Endodermal cell (in vitro differentiated cells): ENCODE data around the gene C1GALT1. TPM values are rescaled to one million over a fixed set of nuclear protein-coding genes. Genes with fewer than 3 reads are reported as not detected.

Experiments
- DNase-seq: peaks from one replicate; pipeline ENCODE4 v3.0.0-alpha.2; 2017
- H3K27ac ChIP-seq: 2 replicates; pipeline ENCODE4 v1.5.1; 2013; ENCODE audit warnings: mild to moderate bottlenecking, low read depth, low read length, moderate library complexity
- H3K27me3 ChIP-seq: 2 replicates; pipeline ENCODE4 v1.6.1; 2013; ENCODE audit warnings: mild to moderate bottlenecking, low read length, moderate library complexity; ENCODE audit not compliant: insufficient read depth, control insufficient read depth, poor library complexity, severe bottlenecking
- H3K36me3 ChIP-seq: 2 replicates; pipeline ENCODE4 v1.7.0; 2013; ENCODE audit warnings: mild to moderate bottlenecking, low read length, moderate library complexity; ENCODE audit not compliant: control insufficient read depth, insufficient read depth
- H3K4me1 ChIP-seq: one replicate; pipeline ENCODE4 v1.7.0; 2013; ENCODE audit warnings: low read length; ENCODE audit not compliant: control insufficient read depth, insufficient read depth
- H3K4me3 ChIP-seq: 2 replicates; pipeline ENCODE4 v1.5.1; 2013; ENCODE audit warnings: mild to moderate bottlenecking, low read length, moderate library complexity
- H3K9ac ChIP-seq: 2 replicates; pipeline ENCODE4 v1.6.1; 2013; ENCODE audit warnings: mild to moderate bottlenecking, low read length, moderate library complexity; ENCODE audit not compliant: poor library complexity, severe bottlenecking; ENCODE audit errors: extremely low read depth
- H3K9me3 ChIP-seq: 2 replicates; pipeline ENCODE4 v1.6.1; 2013; ENCODE audit warnings: mild to moderate bottlenecking, low read length, moderate library complexity; ENCODE audit not compliant: control insufficient read depth
- H3K27ac Mint-ChIP-seq: 2 replicates; pipeline ENCODE4 v1.8.0; 2020; ENCODE audit warnings: mixed read lengths
- H3K27me3 Mint-ChIP-seq: 2 replicates; pipeline ENCODE4 v1.8.0; 2021; ENCODE audit warnings: mild to moderate bottlenecking, mixed read lengths; ENCODE audit not compliant: insufficient read depth
- H3K36me3 Mint-ChIP-seq: 2 replicates; pipeline ENCODE4 v1.8.0; 2020; ENCODE audit warnings: low read depth, mixed read lengths
- H3K4me1 Mint-ChIP-seq: 2 replicates; pipeline ENCODE4 v1.8.0; 2020; ENCODE audit warnings: mixed read lengths
- H3K4me3 Mint-ChIP-seq: 2 replicates; pipeline ENCODE4 v1.8.0; 2020; ENCODE audit warnings: mild to moderate bottlenecking, moderate library complexity, mixed read lengths
- H3K9me3 Mint-ChIP-seq: 2 replicates; pipeline ENCODE4 v1.8.0; 2020; ENCODE audit warnings: mild to moderate bottlenecking, mixed read lengths
- CTCF ChIP-seq: fragments of 200-600 bp; sonication (generic); conservative IDR thresholded peaks from 2 replicates; pipeline ENCODE4 v1.5.0; 2021; ENCODE audit warnings: antibody characterized with exemption, mild to moderate bottlenecking
- WGBS, 2 experiments: methylation state at CpG; one replicate each; pipeline versions ENCODE4 v1.1.5 to v1.1.7; 2013; ENCODE audit warnings: missing lambda C conversion rate in 2 of 2, mixed read lengths in 1 of 2; ENCODE audit not compliant: insufficient coverage in 1 of 2, insufficient read length in 1 of 2; 5-methylcytosine and 5-hydroxymethylcytosine counted together
- total RNA-seq, 2 donors: library from RNA; stranded (reverse); fragmentation: NEBNext Ultra II Directional in 1 of 2; extraction: Animal tissue kit (Norgen Biotek cat#: 25700) in 1 of 2; gene quantifications; 2 replicates in 1 of 2; 3 replicates in 1 of 2; pipeline ENCODE4 v1.2.1, GENCODE V29; 2021

The C1GALT1 gene
- total RNA-seq, 2 donors from 2014 or later = 65.7 to 132 TPM

- H3K9me3 ChIP-seq = peaks cover 29% of the 10 kb centered on the region
- peaks cover 4% of the 10 kb centered on the region for H3K36me3 Mint-ChIP-seq
- no peak overlapping the region for H3K27ac Mint-ChIP-seq
- no peaks in the 10 kb centered on the region for H3K36me3 ChIP-seq
- no peak overlapping the region for H3K4me3 Mint-ChIP-seq
- H3K4me3 ChIP-seq = no peak overlapping the region
- H3K27me3 ChIP-seq = no peaks in the 10 kb centered on the region
- no peaks in the 10 kb centered on the region for H3K27me3 Mint-ChIP-seq
- WGBS, 2 experiments = 77 to 100% methylated on average over 2 to 3 of the region's 3 CpGs
- no peak for DNase-seq
- H3K9me3 Mint-ChIP-seq = peaks cover 47% of the 10 kb centered on the region
- no peak overlapping the region for H3K9ac ChIP-seq
- no peaks in the 10 kb centered on the region for H3K4me1 Mint-ChIP-seq
- H3K4me1 ChIP-seq = no peaks in the 10 kb centered on the region
- no peak for TF ChIP-seq CTCF
- no peak overlapping the region for H3K27ac ChIP-seq
Measured at GRCh38 chr7:7146837-7147236, 35.5 kb upstream of the C1GALT1 start.

DNA sequence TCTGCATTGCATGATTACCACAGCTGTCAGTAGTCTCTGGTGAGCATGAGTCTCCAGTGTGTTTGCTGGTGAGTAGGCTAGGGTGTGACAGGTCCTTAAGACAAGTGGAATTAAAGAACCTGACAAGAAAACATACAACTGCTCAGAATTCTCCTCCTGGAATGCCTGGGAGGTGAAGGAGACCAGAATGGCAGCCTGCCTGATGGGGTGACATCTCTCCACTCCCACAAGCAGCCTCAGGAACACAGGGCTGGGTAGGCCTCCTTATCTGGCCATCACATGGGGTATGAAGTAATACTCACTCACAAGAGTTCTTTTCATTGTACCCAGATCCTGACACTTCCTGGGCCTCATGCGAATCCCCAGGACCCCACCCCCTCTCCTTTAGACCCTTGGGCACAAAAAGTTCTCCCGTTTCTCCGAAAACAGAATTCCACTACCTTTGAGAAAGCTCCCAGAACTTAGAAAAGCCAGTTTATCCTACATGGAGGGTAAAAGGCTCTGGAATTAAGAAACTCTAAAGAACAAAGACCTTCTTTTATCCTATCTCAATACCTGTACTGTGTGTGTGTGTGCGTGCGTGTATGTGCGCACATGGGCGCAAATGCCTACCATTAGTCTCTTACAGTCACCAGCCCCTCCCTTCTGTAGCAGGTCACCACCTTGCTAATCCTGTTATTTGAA lies 33.4 kb upstream of the C1GALT1 start:
- WGBS, 2 experiments = 95% methylated on average over 7 of the region's 7 CpGs; no CpG with 5 or more reads in 1 of the 2 experiments
- peaks cover 35% of the 10 kb centered on the region for H3K9me3 ChIP-seq
- peaks cover 42% of the 10 kb centered on the region for H3K9me3 Mint-ChIP-seq
- H3K27ac ChIP-seq = no peak overlapping the region
- no peak for DNase-seq
- no peaks in the 10 kb centered on the region for H3K4me1 ChIP-seq
- no peaks in the 10 kb centered on the region for H3K27me3 ChIP-seq
- no peaks in the 10 kb centered on the region for H3K4me1 Mint-ChIP-seq
- no peak overlapping the region for H3K27ac Mint-ChIP-seq
- H3K27me3 Mint-ChIP-seq = no peaks in the 10 kb centered on the region
- no peak overlapping the region for H3K9ac ChIP-seq
- TF ChIP-seq CTCF = no peak
- no peak overlapping the region for H3K4me3 ChIP-seq
- peaks cover 3% of the 10 kb centered on the region for H3K36me3 Mint-ChIP-seq
- no peaks in the 10 kb centered on the region for H3K36me3 ChIP-seq
- H3K4me3 Mint-ChIP-seq = no peak overlapping the region

DNA sequence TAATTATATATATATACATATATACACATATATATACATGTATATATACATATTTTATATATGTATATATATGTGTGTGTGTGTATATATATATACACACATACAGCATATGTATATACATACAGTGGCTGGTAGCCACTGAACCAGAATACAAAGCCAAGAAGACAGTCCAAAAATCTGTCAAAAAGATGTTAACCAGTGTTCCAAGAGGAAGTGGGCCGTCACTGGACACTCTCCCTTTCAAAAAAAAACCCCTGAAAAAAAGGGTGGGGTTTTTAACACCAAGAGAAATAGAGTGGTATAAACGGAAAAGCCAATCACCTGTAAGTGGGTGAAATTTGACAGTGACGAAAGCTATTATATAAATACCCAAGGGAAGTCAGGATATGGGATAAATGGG lies 31.1 kb upstream of the C1GALT1 start:
- Histone ChIP-seq H3K9me3 (peaks cover 31% of the 10 kb centered on the region), H3K4me3 (no peak overlapping the region), H3K27me3 (no peaks in the 10 kb centered on the region), H3K27ac (no peak overlapping the region), H3K4me1 (no peaks in the 10 kb centered on the region), H3K36me3 (no peaks in the 10 kb centered on the region), H3K9ac (no peak overlapping the region)
- no peak overlapping the region for H3K27ac Mint-ChIP-seq
- H3K27me3 Mint-ChIP-seq = no peaks in the 10 kb centered on the region
- no peak for DNase-seq
- no peak overlapping the region for H3K4me3 Mint-ChIP-seq
- H3K4me1 Mint-ChIP-seq = no peaks in the 10 kb centered on the region
- TF ChIP-seq CTCF = no peak
- 98% methylated on average over 3 of the region's 3 CpGs; no CpG with 5 or more reads in 1 of the 2 experiments for WGBS, 2 experiments
- peaks cover 31% of the 10 kb centered on the region for H3K9me3 Mint-ChIP-seq
- H3K36me3 Mint-ChIP-seq = peaks cover 4% of the 10 kb centered on the region
